Stimulated activated CD4-positive, alpha-beta T cell treated with anti-CD3 and anti-CD28 coated beads, Interleukin-15, amount 100 ng/mL, for 1 hour (primary cell): ENCODE measurements around the gene NUDCD2.
"Not testable (repeated sequence)": the region's sequence is repeated elsewhere in the genome, so short reads cannot be mapped to it uniquely, and the experiment has no call there.

Experiments
- DNase-seq, 2 donors: peaks; one replicate each; pipeline ENCODE4 v3.0.0-alpha.2; 2020; ENCODE audit warnings: low read depth in 1 of 2, low spot score in 1 of 2

The NUDCD2 gene

DNA sequence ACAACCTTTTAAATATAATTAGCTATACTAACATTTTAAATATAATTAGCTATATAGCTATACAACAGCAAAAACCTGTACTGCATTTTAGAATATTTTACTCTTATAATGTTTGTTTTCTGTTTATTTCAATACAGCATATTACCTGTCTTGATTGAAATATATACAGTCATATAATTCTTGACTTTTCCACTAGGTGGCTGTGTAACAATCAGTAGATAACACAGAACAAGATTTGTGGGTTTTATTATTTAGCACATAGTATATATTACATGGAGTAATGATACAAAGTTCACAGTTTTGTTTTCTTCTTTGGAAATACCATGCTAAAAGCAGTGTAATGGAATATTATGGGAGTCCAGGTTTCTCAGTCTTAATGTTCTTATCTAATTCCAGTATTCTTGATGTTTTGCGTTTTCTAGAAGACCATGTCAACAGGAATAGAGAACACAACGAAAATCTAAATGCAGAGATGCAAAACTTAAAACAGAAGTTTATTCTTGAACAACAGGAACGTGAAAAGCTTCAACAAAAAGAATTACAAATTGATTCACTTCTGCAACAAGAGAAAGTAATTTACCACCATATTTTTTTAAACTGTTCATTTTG, 13.8 kb upstream of the NUDCD2 start:
- DNase-seq: no peak

DNA sequence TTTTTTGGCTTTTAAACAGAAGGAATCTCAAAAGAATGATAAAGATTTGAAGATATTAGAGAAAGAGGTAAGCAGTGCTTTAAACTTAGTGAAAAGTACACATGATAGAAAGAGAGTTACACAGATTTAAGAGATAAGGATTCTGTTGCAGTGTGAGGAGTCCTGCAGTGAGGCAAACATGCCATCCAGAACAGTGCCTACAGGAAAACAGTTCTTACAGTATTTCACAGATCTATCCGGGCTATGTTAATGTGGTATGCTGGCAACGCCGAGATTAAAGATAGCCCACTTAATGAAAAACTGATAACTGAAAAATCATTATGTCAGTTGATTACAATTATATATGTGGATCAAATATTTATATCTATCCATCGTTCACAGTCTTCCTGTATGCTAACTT, 7.8 kb upstream of the NUDCD2 start:
- DNase-seq: no peak

DNA sequence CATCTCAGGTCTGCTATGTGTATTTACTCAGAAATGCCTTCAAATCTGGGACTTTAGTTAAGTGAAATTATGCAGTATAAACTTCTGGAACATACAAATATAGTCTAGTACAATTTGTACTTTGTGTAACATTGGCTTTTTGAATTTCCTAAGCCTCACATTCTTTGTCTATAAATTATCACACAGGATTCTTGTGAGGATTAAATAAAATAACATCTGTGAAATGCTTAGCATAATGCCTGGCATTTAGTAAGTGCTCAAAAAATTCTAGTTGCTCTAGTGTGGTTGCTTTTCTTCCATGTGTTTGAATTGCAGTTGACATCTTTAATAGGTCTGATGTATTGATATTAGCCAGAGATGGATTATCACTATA, 3.1 kb upstream of the NUDCD2 start:
- no peak for DNase-seq

DNA sequence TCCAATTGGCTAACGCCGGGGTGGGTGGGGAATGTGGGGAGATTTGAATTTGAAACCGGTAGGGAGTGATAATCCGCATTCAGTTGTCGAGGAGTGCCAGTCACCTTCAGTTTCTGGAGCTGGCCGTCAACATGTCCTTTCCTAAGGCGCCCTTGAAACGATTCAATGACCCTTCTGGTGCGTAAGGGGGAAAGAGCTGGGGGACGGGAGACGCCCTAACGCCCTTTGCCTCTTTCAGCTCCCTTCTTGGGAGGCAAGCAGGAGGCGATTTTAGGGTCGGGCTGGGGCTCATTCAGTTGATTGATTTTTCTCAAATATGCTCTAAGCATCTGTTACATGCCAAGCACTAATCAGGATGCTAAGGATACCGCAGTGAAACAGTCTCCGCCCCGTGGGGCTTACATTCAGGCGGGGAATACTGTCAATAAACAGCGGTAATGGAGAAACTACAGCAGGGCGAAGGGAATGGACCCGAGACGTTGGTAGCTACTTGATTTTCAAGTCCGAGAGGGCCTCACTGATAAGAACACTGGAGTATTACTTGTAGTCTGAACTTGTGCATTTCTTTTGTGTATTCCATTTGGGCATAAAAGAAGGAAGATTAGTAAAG, 765 bp upstream of the NUDCD2 start, which contains the start of gene HMMR:
TSS of gene HMMR (plus strand) at position 71 of the 610 bp plus-strand sequence. CDS start at position 132, 61 bp downstream.
- no peak for DNase-seq

DNA sequence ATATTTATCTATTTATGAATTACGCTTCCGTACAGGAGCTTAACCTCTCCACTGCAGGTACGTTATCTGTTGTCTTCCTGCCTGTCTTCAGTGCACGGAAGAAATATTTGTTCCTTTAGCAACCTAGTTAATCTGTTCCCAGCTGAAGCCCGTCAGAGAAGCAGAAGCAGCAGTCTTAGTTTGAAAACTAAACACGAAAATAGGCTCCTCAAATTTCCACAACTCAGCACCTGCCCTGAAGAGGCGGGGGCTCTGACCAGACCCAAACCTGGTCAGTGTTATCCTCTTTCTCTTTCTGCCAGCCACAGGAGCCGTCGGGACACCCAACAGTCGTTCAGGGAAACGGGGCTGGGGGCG, 462 bp downstream of the NUDCD2 start:
- DNase-seq: no peak

DNA sequence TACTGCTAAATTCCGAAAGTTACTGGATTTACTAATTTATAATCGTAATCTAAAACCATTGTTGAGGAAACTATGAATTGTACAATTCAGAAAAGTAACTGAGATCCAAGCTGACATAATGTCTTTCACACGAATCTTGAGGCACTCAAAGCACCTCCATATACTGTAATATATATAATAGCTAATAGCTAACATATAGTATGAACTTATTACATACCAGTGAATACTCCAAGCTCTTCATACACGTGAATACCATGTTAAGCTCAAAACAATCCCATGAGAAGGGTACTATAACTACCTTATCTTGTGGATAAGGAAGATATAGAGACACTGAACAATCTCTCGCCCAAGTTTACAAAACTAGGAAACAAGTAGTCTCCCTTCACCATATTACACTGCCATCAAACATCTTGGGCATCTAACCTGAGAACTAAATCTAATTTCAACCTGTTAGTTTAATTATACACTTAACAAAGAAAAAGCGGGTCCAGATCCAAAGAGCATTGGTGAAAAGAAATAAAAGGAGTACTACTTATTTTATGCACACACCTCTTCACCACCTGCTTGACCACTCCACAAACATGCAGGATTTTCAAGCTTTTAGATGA, 1.0 kb downstream of the NUDCD2 start:
- no peak for DNase-seq

DNA sequence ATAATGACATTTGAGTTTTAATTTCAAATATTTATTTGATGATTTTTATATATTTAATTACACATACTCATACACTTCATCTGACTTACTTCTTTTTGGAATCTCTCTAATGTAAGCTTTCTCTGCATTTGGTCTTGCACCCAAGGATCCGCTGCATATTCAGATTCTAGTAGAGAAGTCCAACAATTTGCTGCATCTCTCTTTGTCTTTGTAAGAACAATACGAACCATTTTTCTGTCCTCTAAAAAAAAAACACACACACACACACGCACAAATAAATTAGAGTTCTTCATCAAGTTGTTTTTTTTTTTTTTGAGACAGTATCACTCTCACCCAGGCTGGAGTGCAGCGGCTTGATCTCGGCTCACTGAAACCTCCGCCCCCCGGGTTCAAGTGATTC, 3.1 kb downstream of the NUDCD2 start:
- DNase-seq: no peak

DNA sequence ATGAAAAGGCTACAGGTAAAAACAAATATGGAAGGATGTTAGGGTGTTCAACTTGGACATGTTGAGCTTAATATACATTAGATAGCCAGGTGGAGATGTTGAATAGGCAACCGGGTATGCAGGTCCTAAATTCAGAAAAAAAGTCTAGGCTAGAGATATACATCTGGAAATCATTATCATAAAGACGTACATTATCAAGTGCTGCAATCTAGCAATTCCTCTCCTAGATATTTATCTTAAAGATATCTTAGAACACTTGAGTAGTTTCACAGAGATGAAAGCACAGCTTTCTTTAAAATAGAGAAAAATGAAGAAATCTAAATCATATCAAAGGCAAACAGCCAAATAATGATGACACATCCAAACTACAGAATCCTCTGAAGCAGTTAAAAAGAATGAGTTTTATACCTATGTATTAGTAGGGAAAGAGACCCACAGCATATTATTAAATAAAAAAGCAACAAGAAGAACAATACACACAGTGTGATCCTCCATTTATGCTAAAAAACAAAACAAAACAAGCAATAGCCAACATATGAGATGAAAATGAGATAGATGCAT, 3.8 kb downstream of the NUDCD2 start:
- no peak for DNase-seq

DNA sequence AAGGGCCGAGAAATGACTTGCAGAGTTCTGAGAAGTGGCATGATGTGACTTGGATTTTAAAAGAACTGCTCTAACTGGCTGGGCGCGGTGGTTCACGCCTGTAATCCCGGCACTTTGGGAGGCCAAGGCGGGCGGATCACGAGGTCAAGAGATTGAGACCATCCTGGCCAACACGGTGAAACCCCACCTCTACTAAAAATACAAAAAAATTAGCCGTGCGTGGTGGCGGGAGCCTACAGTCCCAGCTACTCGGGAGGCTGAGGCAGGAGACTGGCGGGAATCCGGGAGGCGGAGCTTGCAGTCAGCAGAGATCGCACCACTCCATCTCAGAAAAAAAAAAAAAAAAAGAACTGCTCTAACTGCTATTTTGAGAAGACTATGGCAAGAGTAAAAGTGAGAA, 4.5 kb downstream of the NUDCD2 start:
- DNase-seq: not testable (repeated sequence)

DNA sequence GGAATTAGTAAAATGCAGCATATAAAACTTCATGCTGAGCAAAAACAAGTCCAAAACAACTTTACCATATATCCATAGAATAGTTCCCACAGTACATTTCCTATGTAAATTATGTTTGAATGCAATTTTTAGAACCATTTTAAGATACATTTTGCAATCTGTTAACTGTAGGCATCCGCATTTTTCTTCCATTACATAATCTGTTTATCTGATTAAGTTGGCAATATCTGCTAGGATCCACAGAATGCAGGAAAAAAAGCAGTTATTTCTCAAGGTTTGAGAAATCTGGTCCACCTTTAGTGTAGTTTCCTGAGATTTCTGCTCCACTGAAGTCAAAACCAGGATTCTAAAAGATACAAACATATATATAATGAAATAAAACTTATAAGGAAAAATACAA, 6.2 kb downstream of the NUDCD2 start:
- DNase-seq: no peak

DNA sequence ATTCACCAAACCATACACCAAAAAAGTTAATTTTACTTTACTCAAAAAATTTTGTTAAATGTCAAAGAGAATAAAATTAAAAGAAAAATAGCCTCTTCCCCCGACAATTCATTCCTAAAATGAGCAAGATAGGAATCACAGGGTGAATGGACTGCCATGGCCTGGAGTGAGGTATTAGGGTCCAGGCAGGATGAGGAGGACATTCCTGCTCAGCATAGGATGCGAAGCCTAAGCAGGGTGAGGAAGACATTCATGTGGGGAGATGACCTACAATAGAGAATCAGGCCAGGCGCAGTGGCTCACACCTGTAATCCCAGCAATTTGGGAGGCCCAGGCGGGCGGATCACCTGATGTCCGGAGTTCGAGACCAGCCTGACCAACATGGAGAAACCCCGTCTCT, 8.4 kb downstream of the NUDCD2 start:
- no peak for DNase-seq

DNA sequence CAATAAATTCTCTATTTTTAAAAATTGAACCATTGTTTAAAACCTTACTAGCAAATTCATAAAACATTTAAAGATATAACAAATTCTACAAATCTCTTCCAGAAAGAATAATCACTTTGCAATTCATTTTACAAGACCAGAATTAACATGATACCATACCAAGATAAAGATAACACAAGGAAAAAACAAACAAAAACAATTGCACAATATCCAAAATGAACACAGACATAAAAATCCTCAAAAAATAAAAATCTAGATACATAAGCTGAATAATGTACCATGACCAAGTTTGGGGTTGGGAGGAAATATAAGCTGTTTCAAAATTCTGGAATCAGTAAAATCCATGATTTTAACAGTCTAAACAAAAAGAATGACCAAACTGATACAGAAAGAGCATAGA, 11.4 kb downstream of the NUDCD2 start:
- no peak for DNase-seq

DNA sequence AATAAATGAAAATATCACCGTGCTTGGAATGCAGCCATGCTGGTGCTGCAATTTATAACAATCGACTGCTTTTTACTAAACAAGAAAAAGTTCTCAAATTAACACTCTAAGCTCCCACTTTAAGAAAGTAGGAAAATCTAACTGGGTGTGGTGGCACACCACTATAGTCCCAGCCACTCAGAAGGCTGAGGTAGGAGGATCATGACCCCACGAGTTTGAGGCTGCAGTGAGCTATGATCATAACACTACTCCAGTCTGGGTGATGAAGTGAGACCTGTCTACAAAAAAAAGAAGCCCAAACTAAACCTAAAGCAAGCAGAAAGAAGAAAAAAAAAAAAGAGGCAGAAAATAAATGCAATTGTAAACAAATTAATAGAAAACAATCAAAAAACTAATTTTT, 12.0 kb downstream of the NUDCD2 start:
- no peak for DNase-seq

DNA sequence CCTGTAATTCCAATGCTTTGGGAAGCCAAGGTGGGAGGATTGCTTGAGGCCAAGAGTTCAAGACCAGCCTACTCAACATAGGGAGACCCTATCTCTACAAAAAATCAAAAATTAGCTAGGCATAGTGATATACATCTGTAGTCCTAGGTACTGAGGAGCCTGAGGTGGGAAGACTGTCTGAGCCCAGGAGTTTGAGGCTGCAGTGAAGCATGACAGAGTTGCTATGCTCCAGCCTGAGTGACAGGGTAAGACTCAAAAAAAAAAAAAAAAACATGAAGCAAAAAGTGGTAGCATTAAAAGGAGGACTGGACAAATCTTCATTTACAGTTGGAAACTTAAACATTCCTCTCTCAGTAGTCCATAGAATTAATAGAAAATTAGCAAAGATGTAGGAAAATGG, 12.7 kb downstream of the NUDCD2 start:
- no peak for DNase-seq

DNA sequence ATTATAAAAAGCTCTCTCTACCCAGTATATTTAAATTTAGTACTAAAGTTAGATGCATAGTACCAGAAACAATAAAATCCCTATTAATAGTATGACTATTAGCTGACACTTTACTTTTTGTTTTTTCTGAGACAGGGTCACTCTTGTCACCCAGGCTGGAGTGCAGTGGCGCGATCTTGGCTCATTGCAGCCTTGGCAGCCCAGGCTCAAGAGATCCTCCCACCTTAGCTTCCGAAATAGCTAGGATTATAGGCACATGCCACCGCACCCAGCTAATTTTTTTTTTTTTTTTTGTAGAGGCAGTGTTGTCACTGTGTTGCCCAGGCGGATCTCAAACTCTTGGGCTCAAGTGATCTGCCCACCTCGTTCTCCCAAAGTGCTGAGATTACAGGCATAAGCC, 14.6 kb downstream of the NUDCD2 start:
- no peak for DNase-seq

DNA sequence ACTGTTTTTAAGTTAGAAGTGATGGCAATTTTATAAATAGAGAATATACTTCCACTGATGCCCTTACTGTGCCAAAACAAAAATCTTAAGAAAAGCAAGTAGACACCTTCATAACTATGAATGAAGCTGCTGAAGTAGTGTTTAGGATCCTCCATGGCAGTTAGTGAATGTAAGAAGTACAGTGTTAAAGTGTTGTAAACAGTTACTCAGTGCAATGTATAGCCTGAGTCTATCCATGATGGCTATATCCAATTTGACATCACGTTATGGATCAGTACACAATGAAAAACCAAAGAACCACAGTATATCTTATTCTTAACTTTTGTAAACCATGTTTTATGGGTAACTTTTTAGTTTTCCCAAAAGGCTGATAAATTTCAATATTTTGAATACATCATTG, 15.4 kb downstream of the NUDCD2 start:
- DNase-seq: no peak

DNA sequence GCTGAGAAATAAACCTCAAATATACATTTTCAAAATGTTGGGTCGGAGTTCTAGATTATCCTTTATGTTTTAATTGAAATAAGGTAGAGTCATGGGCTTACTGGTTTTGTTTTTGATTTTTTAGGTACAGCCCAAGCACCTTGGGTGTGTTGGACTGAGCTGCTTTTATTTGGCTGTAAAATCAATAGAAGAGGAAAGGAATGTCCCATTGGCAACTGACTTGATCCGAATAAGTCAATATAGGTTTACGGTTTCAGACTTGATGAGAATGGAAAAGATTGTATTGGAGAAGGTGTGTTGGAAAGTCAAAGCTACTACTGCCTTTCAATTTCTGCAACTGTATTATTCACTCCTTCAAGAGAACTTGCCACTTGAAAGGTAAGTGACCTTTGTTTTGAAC, 18.9 kb downstream of the NUDCD2 start:
- DNase-seq: no peak

DNA sequence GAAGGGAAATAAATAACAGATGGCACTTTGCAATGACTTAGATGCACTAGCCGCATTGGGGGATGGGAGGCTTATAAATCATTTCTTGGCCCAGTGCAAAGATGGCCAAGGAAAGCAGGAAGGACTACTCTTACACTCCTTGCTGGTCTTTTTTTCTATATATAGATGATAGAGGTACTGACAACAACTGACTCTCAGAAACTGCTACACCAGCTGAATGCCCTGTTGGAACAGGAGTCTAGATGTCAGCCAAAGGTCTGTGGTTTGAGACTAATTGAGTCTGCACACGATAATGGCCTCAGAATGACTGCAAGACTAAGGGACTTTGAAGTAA, 20.8 kb downstream of the NUDCD2 start:
- DNase-seq: no peak

DNA sequence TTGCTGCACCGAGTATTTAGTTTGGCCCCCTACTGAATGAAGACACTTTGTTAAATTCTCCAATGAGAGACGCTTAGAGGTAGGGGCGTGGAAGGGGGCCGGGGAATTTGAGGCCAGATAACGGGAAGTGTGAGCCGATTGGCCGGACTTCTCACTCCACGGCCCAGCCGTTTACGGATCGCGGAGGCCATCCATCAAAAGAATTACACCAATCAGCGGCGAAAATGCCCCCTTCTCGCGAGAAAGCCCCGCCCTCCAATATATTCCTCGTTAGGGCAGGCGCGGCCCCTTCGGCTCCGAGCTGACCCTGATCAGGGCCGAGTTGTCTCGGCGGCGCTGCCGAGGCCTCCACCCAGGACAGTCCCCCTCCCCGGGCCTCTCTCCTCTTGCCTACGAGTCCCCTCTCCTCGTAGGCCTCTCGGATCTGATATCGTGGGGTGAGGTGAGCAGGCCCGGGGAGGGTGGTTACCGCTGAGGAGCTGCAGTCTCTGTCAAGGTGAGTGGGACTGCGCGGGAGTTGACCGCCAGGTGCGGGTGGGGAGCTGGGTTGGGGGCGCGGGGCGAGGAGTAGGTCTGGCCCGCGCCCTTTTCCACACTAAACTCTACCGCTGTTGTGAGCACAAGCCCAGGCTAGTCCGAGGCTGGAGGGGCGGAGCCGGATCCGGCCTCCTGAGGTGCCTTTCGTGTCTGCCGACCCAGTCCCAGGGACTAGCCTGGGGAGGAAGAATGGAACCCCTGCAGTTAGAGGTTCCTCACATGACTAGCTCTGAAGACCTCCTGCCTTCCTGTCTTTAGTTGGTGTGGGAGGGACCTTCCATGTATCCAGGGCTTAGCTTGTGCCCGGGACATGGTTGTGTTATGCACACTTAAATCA, 22.4 kb downstream of the NUDCD2 start, which contains the start of gene CCNG1:
TSS of gene CCNG1 (plus strand) at position 287 of the 874 bp plus-strand sequence. CDS start 1,662 bp downstream, outside the sequence.
- peak; percentile 72 for DNase-seq

DNA sequence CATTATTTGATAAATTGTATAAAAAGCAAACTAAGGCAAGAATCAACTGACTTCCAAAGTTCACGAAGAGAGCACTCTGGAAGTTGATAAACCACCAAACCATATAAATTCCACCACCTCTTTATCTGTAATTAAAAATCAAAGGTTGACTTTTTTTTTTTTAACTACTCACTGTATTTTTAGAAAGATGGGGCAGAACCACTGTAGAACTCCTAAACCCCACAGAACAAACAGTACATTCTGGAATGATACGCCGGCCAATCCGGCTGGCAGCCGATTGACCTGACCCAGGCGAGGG, 22.9 kb downstream of the NUDCD2 start:
- DNase-seq: no peak

DNA sequence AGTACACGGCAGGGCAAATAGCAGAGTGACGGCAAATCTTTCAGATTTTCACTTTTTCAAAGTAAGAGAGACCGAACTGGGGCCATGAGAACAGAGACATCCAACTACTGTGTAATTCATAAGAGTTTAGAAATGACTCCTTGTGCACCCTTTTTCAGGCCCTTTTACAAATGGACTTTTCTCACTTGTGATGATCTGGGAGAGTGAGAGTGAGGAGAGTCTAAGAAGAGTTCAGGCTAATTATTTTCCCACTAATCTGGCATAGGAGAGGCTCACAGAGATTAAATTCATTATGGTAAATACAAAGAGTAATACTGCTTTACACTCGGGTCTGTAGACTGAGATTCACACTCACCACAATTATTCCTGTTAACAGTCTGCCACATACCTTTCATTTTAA, 23.4 kb downstream of the NUDCD2 start:
- DNase-seq: no peak

DNA sequence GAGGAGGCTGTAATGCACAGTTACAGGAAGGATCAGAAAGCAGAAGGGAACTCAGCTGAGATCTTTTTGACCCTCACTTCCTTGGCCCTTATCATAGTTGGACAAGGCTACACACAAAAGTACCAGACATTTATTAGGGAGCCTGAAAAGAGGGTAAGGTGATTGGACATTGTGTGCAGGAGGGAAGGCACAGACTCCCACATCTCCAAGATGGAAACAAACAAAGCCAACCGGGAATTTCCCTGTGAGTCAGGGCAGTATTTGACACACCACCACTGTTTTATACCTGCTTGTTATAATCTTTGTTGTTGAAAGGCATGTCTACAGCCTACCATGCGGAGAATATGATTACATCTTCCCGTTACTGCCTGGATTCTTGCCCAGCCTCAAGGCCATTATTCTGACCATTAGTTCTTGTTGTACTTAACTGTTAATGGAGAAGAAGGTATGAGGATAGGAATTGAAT, 25.5 kb downstream of the NUDCD2 start:
- no peak for DNase-seq
